DND-41 (cell line): Measurements from ENCODE around the gene CEP350.
"Not testable (repeated sequence)": the region's sequence is repeated elsewhere in the genome, so short reads cannot be mapped to it uniquely, and the experiment has no call there.

ENCODE experiments used
- ATAC-seq: fragments of 200-7000 bp; cut with Tn5 transposase; 3 replicates; pipeline ENCODE4 v1.9.1; 2021; ENCODE audit warnings: low read depth; ENCODE audit not compliant: insufficient read depth
- DNase-seq: peaks from one replicate; pipeline ENCODE4 v3.0.0-alpha.2; 2020
- H2AFZ ChIP-seq: 2 replicates; pipeline ENCODE4 v1.6.0; 2012; ENCODE audit warnings: low read depth, low read length
- H3K27ac ChIP-seq: 2 replicates; pipeline ENCODE4 v1.5.1; 2012; ENCODE audit warnings: low read length, inconsistent platforms
- H3K27me3 ChIP-seq: fragments of 200-600 bp; sonication (generic); 2 replicates; pipeline ENCODE4 v1.6.0; 2012; ENCODE audit warnings: low read length, mild to moderate bottlenecking, inconsistent platforms; ENCODE audit not compliant: insufficient read depth, poor library complexity
- H3K36me3 ChIP-seq: 2 replicates; pipeline ENCODE4 v1.5.1; 2012; ENCODE audit warnings: low read length, inconsistent platforms; ENCODE audit not compliant: insufficient read depth
- H3K4me1 ChIP-seq: 2 replicates; pipeline ENCODE4 v1.5.1; 2012; ENCODE audit warnings: mild to moderate bottlenecking, low read length; ENCODE audit not compliant: insufficient read depth
- H3K4me2 ChIP-seq: 2 replicates; pipeline ENCODE4 v1.6.0; 2012; ENCODE audit warnings: mild to moderate bottlenecking, moderate library complexity, low read length, inconsistent platforms; ENCODE audit not compliant: insufficient read depth
- H3K4me3 ChIP-seq, 2 experiments: fragments of 200-600 bp in 1 of 2; shearing (Covaris generic) in 1 of 2; 2 replicates each; pipeline ENCODE4 v1.5.1; 2012 to 2016; ENCODE audit warnings: inconsistent platforms in 2 of 2, low read length in 2 of 2, mild to moderate bottlenecking in 2 of 2, low read depth in 1 of 2, moderate library complexity in 1 of 2
- H3K79me2 ChIP-seq: 2 replicates; pipeline ENCODE4 v1.6.0; 2012; ENCODE audit warnings: low read length, inconsistent platforms; ENCODE audit not compliant: insufficient read depth
- H3K9ac ChIP-seq: 2 replicates; pipeline ENCODE4 v1.6.0; 2012; ENCODE audit warnings: low read depth, mild to moderate bottlenecking, inconsistent platforms, low read length, moderate library complexity
- H3K9me3 ChIP-seq: 2 replicates; pipeline ENCODE4 v1.5.1; 2012; ENCODE audit warnings: low read length, moderate library complexity, mild to moderate bottlenecking, inconsistent platforms; ENCODE audit not compliant: insufficient read depth, severe bottlenecking
- H4K20me1 ChIP-seq: 2 replicates; pipeline ENCODE4 v1.6.0; 2012; ENCODE audit warnings: low read length; ENCODE audit not compliant: insufficient read depth
- EZH2 ChIP-seq: IDR thresholded peaks from 3 replicates; pipeline ENCODE4 v1.6.1; 2012; ENCODE audit warnings: borderline replicate concordance, low read depth, mild to moderate bottlenecking, moderate library complexity, low read length, inconsistent platforms; ENCODE audit not compliant: severe bottlenecking
- TF ChIP-seq, protein P1 (sequence below): IDR thresholded peaks from 2 replicates; pipeline ENCODE4 v1.5.1; 2012; ENCODE audit warnings: borderline replicate concordance, low read length, moderate library complexity, mild to moderate bottlenecking; ENCODE audit not compliant: poor library complexity, severe bottlenecking; ENCODE audit errors: extremely low read depth

CEP350 gene

DNA sequence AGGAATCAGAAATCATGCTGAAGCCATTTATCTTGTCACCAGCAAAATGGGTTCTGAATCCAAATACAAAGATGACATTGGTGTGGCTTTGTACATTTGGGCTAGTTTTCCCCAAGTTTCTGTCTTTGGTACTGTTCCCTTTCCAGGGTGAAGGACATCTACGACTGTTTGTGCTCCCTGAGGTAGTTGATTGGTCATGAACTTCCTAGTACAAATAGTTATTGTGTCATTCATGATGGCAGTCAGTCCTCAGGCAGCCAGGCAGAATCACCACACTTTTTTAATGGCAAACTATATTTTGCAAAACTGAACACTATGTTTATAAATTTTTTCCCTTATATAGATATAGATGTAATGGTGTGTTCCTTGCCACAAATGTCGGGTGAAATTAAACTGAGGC lies 46.0 kb downstream of the CEP350 start:
- Histone ChIP-seq H3K36me3 (peaks cover 56% of the 10 kb centered on the region), H3K9me3 (no peaks in the 10 kb centered on the region), H3K4me1 (no peaks in the 10 kb centered on the region), H2AFZ (no peak overlapping the region), H3K79me2 (peaks cover 9% of the 10 kb centered on the region; the same call in 1 of the 2 replicates), H3K4me3 (no peak overlapping the region), H3K27me3 (no peaks in the 10 kb centered on the region), H4K20me1 (no peaks in the 10 kb centered on the region), H3K9ac (no peak overlapping the region), H3K27ac (no peak overlapping the region), H3K4me2 (no peak overlapping the region)
- ATAC-seq = no peak
- DNase-seq = no peak
- TF ChIP-seq EZH2 = no peak
- TF ChIP-seq, protein P1, sequence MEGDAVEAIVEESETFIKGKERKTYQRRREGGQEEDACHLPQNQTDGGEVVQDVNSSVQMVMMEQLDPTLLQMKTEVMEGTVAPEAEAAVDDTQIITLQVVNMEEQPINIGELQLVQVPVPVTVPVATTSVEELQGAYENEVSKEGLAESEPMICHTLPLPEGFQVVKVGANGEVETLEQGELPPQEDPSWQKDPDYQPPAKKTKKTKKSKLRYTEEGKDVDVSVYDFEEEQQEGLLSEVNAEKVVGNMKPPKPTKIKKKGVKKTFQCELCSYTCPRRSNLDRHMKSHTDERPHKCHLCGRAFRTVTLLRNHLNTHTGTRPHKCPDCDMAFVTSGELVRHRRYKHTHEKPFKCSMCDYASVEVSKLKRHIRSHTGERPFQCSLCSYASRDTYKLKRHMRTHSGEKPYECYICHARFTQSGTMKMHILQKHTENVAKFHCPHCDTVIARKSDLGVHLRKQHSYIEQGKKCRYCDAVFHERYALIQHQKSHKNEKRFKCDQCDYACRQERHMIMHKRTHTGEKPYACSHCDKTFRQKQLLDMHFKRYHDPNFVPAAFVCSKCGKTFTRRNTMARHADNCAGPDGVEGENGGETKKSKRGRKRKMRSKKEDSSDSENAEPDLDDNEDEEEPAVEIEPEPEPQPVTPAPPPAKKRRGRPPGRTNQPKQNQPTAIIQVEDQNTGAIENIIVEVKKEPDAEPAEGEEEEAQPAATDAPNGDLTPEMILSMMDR = no peak

- Histone ChIP-seq H3K9ac (no peak overlapping the region), H3K9me3 (no peaks in the 10 kb centered on the region), H3K4me1 (no peaks in the 10 kb centered on the region), H3K36me3 (peaks cover 55% of the 10 kb centered on the region), H3K4me2 (no peak overlapping the region), H2AFZ (no peak overlapping the region), H3K27me3 (no peaks in the 10 kb centered on the region), H4K20me1 (no peaks in the 10 kb centered on the region), H3K4me3 (no peak overlapping the region), H3K27ac (no peak overlapping the region), H3K79me2 (peaks cover 6% of the 10 kb centered on the region; the same call in 1 of the 2 replicates)
- TF ChIP-seq, protein P1 = no peak
- ATAC-seq (no peak), DNase-seq (no peak)
Observed at GRCh38 chr1:180002437-180002836, 47.8 kb downstream of the CEP350 start.

GRCh38 chr1:180003026-180003695 lies 48.6 kb downstream of the CEP350 start:
- TF ChIP-seq EZH2 = no peak
- TF ChIP-seq, protein P1 = no peak
- H3K9ac ChIP-seq = no peak overlapping the region
- H4K20me1 ChIP-seq = no peaks in the 10 kb centered on the region
- H3K27me3 ChIP-seq = no peaks in the 10 kb centered on the region
- H3K27ac ChIP-seq = no peak overlapping the region
- no peaks in the 10 kb centered on the region for H3K4me1 ChIP-seq
- no peak overlapping the region for H2AFZ ChIP-seq
- H3K79me2 ChIP-seq = peaks cover 10% of the 10 kb centered on the region; the same call in 1 of the 2 replicates
- H3K4me2 ChIP-seq = no peak overlapping the region
- DNase-seq = no peak
- H3K4me3 ChIP-seq = no peak overlapping the region
- H3K9me3 ChIP-seq = no peaks in the 10 kb centered on the region
- peaks cover 53% of the 10 kb centered on the region for H3K36me3 ChIP-seq
- no peak for ATAC-seq

DNA sequence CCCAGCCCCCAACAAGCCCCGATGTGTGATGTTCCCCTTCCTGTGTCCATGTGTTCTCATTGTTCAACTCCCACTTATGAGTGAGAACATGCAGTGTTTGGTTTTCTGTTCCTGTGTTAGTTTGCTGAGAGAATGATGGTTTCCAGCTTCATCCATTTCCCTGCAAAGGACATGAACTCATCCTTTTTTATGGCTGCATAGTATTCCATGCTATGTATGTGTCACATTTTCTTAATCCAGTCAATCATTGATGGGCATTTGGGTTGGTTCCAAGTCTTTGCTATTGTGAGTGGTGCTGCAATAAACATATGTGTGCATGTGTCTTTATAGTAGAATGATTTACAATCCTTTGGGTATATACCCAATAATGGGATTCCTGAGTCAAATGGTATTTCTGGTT lies 52.2 kb downstream of the CEP350 start:
- not testable (repeated sequence) for H3K4me1 ChIP-seq, H3K27ac ChIP-seq, H3K27me3 ChIP-seq, DNase-seq, H3K4me3 ChIP-seq, H3K9ac ChIP-seq, H2AFZ ChIP-seq, H4K20me1 ChIP-seq, H3K79me2 ChIP-seq, H3K9me3 ChIP-seq, ATAC-seq, H3K4me2 ChIP-seq
- H3K36me3 ChIP-seq = peaks cover 38% of the 10 kb centered on the region
